Endodermal cell (in vitro differentiated cells): ENCODE measurements around the gene SERINC2. TPM values are rescaled to one million over a fixed set of nuclear protein-coding genes. Genes with fewer than 3 reads are reported as not detected.
"Not testable (repeated sequence)": the region's sequence is repeated elsewhere in the genome, so short reads cannot be mapped to it uniquely, and the experiment has no call there.

Experiments used
- DNase-seq: peaks from one replicate; pipeline ENCODE4 v3.0.0-alpha.2; 2017
- H3K27ac ChIP-seq: 2 replicates; pipeline ENCODE4 v1.5.1; 2013; ENCODE audit warnings: mild to moderate bottlenecking, low read depth, low read length, moderate library complexity
- H3K27me3 ChIP-seq: 2 replicates; pipeline ENCODE4 v1.6.1; 2013; ENCODE audit warnings: mild to moderate bottlenecking, low read length, moderate library complexity; ENCODE audit not compliant: insufficient read depth, control insufficient read depth, poor library complexity, severe bottlenecking
- H3K36me3 ChIP-seq: 2 replicates; pipeline ENCODE4 v1.7.0; 2013; ENCODE audit warnings: mild to moderate bottlenecking, low read length, moderate library complexity; ENCODE audit not compliant: control insufficient read depth, insufficient read depth
- H3K4me1 ChIP-seq: one replicate; pipeline ENCODE4 v1.7.0; 2013; ENCODE audit warnings: low read length; ENCODE audit not compliant: control insufficient read depth, insufficient read depth
- H3K4me3 ChIP-seq: 2 replicates; pipeline ENCODE4 v1.5.1; 2013; ENCODE audit warnings: mild to moderate bottlenecking, low read length, moderate library complexity
- H3K9ac ChIP-seq: 2 replicates; pipeline ENCODE4 v1.6.1; 2013; ENCODE audit warnings: mild to moderate bottlenecking, low read length, moderate library complexity; ENCODE audit not compliant: poor library complexity, severe bottlenecking; ENCODE audit errors: extremely low read depth
- H3K9me3 ChIP-seq: 2 replicates; pipeline ENCODE4 v1.6.1; 2013; ENCODE audit warnings: mild to moderate bottlenecking, low read length, moderate library complexity; ENCODE audit not compliant: control insufficient read depth
- H3K27ac Mint-ChIP-seq: 2 replicates; pipeline ENCODE4 v1.8.0; 2020; ENCODE audit warnings: mixed read lengths
- H3K27me3 Mint-ChIP-seq: 2 replicates; pipeline ENCODE4 v1.8.0; 2021; ENCODE audit warnings: mild to moderate bottlenecking, mixed read lengths; ENCODE audit not compliant: insufficient read depth
- H3K36me3 Mint-ChIP-seq: 2 replicates; pipeline ENCODE4 v1.8.0; 2020; ENCODE audit warnings: low read depth, mixed read lengths
- H3K4me1 Mint-ChIP-seq: 2 replicates; pipeline ENCODE4 v1.8.0; 2020; ENCODE audit warnings: mixed read lengths
- H3K4me3 Mint-ChIP-seq: 2 replicates; pipeline ENCODE4 v1.8.0; 2020; ENCODE audit warnings: mild to moderate bottlenecking, moderate library complexity, mixed read lengths
- H3K9me3 Mint-ChIP-seq: 2 replicates; pipeline ENCODE4 v1.8.0; 2020; ENCODE audit warnings: mild to moderate bottlenecking, mixed read lengths
- CTCF ChIP-seq: fragments of 200-600 bp; sonication (generic); conservative IDR thresholded peaks from 2 replicates; pipeline ENCODE4 v1.5.0; 2021; ENCODE audit warnings: antibody characterized with exemption, mild to moderate bottlenecking
- WGBS, 2 experiments: methylation state at CpG; one replicate each; pipeline versions ENCODE4 v1.1.5 to v1.1.7; 2013; ENCODE audit warnings: missing lambda C conversion rate in 2 of 2, mixed read lengths in 1 of 2; ENCODE audit not compliant: insufficient coverage in 1 of 2, insufficient read length in 1 of 2; 5-methylcytosine and 5-hydroxymethylcytosine counted together
- total RNA-seq, 2 donors: library from RNA; stranded (reverse); fragmentation: NEBNext Ultra II Directional in 1 of 2; extraction: Animal tissue kit (Norgen Biotek cat#: 25700) in 1 of 2; gene quantifications; 2 replicates in 1 of 2; 3 replicates in 1 of 2; pipeline ENCODE4 v1.2.1, GENCODE V29; 2021

Gene SERINC2
- total RNA-seq, 2 donors from 2014 or later = 25.9 to 35.1 TPM

DNA sequence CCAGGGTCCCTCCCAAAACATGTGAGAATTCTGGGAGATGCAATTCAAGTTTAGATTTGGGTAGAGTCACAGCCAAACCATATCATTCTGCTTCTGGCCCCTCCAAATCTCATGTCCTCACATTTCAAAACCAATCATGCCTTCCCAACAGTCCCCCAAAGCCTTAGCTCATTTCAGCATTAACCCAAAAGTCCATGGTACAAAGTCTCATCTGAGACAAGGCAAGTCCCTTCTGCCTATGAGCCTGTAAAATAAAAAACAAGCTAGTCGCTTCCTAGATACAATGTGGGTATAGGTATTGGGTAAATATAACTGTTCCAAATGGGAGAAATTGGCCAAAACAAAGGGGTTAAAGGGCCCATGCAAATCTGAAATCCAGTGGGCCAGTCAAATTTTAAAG is 59.7 kb downstream of the SERINC2 start:
- 96 to 100% methylated on average over 1 of the region's 1 CpG for WGBS, 2 experiments
- H3K27ac Mint-ChIP-seq, H3K27ac ChIP-seq: not testable (repeated sequence)

DNA sequence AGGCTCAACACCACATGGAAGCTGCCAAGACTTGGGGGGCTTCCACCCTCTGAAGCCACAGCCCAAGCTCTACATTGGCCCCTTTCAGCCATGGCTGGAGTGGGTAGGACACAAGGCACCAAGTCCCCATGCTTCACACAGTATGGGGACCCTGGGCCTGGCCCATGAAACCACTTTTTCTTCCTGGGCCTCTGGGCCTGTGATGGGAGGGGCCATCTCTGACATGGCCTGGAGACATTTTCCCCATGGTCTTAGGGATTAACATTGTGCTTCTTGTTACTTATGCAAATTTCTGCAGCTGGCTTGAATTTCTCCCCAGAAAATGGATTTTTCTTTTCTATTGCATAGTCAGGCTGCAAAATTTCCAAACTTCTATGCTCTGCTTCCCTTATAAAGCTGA is 60.5 kb downstream of the SERINC2 start:
- H3K36me3 Mint-ChIP-seq, H3K9me3 ChIP-seq, H3K27me3 Mint-ChIP-seq, H3K4me3 Mint-ChIP-seq, H3K9ac ChIP-seq, H3K4me3 ChIP-seq, H3K4me1 ChIP-seq, H3K27ac ChIP-seq, H3K36me3 ChIP-seq, H3K27ac Mint-ChIP-seq, DNase-seq, H3K27me3 ChIP-seq: not testable (repeated sequence)
- peaks cover 56% of the 10 kb centered on the region for H3K4me1 Mint-ChIP-seq
- peaks cover 10% of the 10 kb centered on the region for H3K9me3 Mint-ChIP-seq

More for the DNA sequence above, 59.7 kb downstream of the SERINC2 start:
- not testable (repeated sequence) for H3K4me3 Mint-ChIP-seq, H3K9ac ChIP-seq, H3K4me1 ChIP-seq, H3K4me3 ChIP-seq, H3K36me3 Mint-ChIP-seq, H3K27me3 ChIP-seq, H3K27me3 Mint-ChIP-seq, DNase-seq, H3K36me3 ChIP-seq
- H3K9me3 Mint-ChIP-seq = peaks cover 18% of the 10 kb centered on the region
- peaks cover 15% of the 10 kb centered on the region for H3K9me3 ChIP-seq
- H3K4me1 Mint-ChIP-seq = peaks cover 51% of the 10 kb centered on the region

- 92 to 94% methylated on average over 6 to 7 of the region's 7 CpGs for WGBS, 2 experiments
Observed at GRCh38 chr1:31474567-31474966, 61.6 kb downstream of the SERINC2 start.

DNA sequence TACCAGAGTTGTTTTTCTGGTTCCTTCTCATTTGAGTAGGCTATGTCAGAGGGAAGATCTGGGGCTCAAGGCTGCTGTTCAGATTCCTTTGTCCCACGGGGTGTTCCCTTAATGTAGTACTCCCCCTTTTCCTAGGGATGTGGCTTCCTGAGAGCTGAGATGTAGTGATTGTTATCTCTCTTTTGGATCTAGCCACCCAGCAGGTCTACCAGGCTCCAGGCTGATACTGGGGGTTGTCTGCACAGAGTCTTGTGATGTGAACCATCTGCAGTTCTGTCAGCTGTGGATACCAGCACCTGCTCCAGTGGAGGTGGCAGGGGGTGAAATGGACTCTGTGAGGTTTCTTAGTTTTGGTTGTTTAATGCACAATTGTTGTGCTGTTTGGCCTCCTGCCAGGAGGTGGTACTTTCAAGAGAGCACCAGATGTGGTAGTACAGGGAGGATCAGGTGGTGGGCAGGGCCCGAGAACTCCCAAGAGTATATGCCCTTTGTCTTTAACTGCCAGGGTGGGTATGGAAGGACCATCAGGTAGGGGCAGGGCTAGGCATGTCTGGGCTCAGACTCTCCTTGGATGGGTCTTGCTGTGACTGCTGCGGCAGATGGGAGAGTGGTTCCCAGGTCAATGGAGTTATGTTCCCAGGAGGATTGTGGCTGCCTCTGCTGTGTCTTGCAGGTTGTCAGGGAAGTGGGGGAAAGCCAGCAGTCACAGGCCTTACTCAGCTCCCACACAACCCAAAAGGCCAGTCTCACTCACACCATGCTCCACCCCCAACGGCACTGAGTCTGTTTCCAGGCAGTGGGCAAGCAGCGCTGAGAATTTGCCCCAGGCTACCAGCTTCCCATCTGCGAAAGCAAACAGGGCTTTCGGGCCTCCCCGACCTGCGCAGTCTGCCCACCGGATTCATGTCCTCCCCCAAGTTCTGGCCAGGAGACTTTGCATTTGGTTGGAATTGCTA is 64.2 kb downstream of the SERINC2 start:
- no peak for TF ChIP-seq CTCF
- H3K4me1 ChIP-seq = peaks cover 3% of the 10 kb centered on the region
- Mint-ChIP-seq H3K27ac (peak overlapping the region; percentile 35), H3K9me3 (peaks cover 38% of the 10 kb centered on the region), H3K4me1 (peaks cover 38% of the 10 kb centered on the region), H3K36me3 (peaks cover 8% of the 10 kb centered on the region), H3K27me3 (no peaks in the 10 kb centered on the region), H3K4me3 (no peak overlapping the region)
- no peaks in the 10 kb centered on the region for H3K36me3 ChIP-seq
- peaks cover 30% of the 10 kb centered on the region for H3K9me3 ChIP-seq
- WGBS, 2 experiments = 80 to 82% methylated on average over 7 to 10 of the region's 10 CpGs
- no peak for DNase-seq
- H3K9ac ChIP-seq = no peak overlapping the region
- H3K4me3 ChIP-seq = peak overlapping the region; percentile 43
- peak overlapping the region; percentile 55 for H3K27ac ChIP-seq
- H3K27me3 ChIP-seq = no peaks in the 10 kb centered on the region

More at GRCh38 chr1:31474567-31474966, 61.6 kb downstream of the SERINC2 start:
- H3K9ac ChIP-seq, H3K36me3 ChIP-seq, H3K4me3 ChIP-seq, H3K36me3 Mint-ChIP-seq, H3K27ac Mint-ChIP-seq, DNase-seq, H3K4me1 ChIP-seq, H3K27me3 ChIP-seq, H3K27ac ChIP-seq, H3K27me3 Mint-ChIP-seq, H3K4me3 Mint-ChIP-seq: not testable (repeated sequence)
- H3K9me3 ChIP-seq = peaks cover 18% of the 10 kb centered on the region
- peaks cover 15% of the 10 kb centered on the region for H3K9me3 Mint-ChIP-seq
- H3K4me1 Mint-ChIP-seq = peaks cover 56% of the 10 kb centered on the region
